ENCODE measurements around the gene NR2F1-AS1.

Gene NR2F1-AS1

GRCh38 chr5:93385655-93386054 is 195.4 kb downstream of the NR2F1-AS1 start:
- DNase-seq (ENCODE audit: low read depth in 2 of 2): no peak

- no peak for DNase-seq (ENCODE audit: low read depth in 2 of 2)
Measured at GRCh38 chr5:93384995-93385394, 196.0 kb downstream of the NR2F1-AS1 start.

DNA sequence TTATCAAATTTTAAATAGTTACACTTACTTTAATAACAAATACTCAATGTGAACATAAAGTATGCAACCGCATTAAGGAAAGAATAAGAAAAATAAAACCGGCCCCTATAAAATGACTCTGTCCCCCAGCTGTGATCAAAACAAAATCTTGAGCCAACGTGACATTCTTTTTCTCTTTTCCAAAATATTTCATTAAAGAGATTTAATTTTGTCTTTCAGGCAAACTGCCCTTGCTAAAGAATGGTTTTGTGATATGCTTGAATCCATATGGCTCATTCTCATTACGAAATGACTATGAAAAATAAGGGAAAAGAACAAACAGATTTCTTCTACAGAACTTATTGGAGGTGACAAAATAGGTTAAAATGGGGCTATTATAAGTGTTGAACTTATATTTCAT is 197.0 kb downstream of the NR2F1-AS1 start:
- DNase-seq (ENCODE audit: low read depth in 2 of 2): no peak

GRCh38 chr5:93382188-93382825 is 198.7 kb downstream of the NR2F1-AS1 start:
- DNase-seq (ENCODE audit: low read depth in 2 of 2): no peak

DNA sequence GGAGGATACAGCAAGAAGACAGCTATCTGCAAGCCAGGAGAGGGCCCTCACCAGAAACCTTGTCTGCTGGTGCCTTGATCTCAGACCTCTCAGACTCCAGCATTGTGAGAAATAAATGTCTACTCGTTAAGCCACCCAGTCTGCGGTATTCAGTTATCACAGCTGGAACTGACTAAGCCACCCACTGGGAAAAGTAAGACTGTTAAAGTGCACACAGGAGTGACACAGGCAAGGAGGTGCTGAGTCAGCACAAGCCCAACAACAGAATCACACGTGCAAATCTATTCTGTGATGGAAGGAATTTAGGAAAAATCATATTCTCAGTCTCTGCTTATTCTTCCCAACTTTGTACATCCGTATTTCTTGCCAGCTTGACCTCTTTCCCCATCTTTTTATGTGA is 200.0 kb downstream of the NR2F1-AS1 start:
- DNase-seq (ENCODE audit: low read depth in 2 of 2): no peak

DNA sequence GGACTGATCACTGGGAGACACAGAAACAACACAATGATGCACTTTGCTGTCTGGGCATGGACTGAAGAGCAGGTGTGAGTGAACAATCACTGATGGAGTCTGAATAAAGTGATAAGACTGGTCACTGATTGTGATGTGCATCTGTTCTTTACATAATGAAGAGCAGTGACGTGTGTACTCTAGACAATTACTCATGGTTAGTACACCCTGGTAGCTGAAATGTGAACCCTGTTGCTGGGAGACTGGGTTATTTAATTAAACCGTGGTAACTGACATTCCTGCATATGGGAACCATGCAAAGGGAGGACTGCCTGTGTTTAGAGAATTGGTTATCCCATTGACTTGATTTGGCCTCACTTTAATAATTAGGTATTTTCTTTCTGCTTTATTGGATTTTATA is 202.9 kb downstream of the NR2F1-AS1 start:
- no peak for DNase-seq (ENCODE audit: low read depth in 2 of 2)

DNA sequence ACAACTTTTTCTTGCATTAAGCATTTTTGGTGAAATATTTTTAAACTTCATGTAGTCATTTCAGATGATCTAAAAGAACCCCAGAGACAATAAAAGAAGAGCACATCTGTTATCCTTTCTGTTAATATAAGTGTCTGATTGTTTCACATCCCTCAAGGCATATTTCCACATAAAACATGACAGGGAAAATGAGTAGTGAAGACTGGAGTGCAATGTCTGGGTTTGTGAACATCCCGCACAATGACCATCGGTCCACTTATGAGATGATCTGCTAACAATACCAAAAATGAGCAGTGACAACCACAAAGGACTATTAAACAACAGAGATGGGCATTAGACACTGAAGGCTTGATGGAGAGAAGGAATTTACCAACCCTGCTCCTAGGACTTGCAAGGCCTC is 209.1 kb downstream of the NR2F1-AS1 start:
- DNase-seq (ENCODE audit: low read depth in 2 of 2): no peak

DNA sequence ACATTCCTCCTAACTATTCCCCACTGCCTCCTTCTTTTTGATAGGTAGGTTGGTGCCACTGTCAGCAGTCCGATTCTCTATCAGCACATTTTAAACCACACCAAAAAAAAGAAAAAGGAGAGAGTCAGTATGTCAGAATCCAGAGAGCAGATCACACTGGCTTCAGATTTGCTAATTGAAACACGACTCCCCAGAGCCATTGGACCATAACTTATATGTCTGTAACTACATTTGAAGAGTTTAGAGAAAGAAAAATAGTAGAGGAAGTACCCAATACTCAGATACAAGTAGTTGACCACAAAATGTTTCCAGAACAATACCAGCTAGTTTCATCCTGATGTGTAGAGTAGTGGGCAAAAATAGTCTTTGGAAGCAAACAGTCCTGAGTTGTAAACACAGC is 216.6 kb downstream of the NR2F1-AS1 start:
- DNase-seq (ENCODE audit: low read depth in 2 of 2): no peak

DNA sequence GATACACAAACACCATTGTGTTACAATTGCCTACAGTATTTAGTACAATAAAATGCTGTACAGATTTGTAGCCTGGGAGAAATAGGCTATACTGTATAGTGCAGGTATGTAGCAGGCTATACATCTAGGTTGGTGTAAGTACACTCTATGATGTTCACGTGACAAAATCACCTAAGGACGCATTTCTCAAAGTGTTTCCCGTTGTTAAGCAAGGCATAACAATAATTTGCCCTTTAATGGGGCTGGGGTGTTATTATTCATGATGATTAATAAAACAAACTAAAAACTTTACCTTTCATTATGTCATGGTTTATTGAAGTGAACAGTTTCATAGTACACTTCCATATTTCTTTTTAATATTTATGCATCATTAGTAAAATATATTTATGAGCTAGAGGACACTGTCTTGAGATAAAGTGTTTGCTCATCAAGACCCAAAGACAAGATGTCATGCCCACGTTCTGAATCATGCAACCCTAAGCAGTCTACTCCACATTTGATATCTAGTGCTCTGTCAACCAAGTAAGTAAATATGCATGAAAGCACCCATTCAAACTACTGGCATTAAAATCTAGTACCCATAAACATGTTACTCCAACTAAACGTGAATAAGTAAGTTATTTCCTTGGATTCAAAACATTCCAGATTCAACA is 220.5 kb downstream of the NR2F1-AS1 start:
- DNase-seq (ENCODE audit: low read depth in 2 of 2): no peak

- DNase-seq (ENCODE audit: low read depth in 2 of 2): no peak
Measured at GRCh38 chr5:93359960-93360305, 221.1 kb downstream of the NR2F1-AS1 start.

All from stimulated activated CD4-positive, alpha-beta T cell treated with anti-CD3 and anti-CD28 coated beads, Interleukin-1b, Interleukin-23, amount 100 ng/mL, for 4 hours (primary cell).